IMR-90 (cell line): ENCODE results near the gene SLC38A4.

Source experiments
- CEBPB ChIP-seq: IDR thresholded peaks from 2 replicates; pipeline ENCODE4 v1.6.1; 2012; ENCODE audit warnings: low read depth, low read length, improper control_type of control experiment
- CHD1 ChIP-seq: IDR thresholded peaks from 2 replicates; pipeline ENCODE4 v1.6.1; 2012; ENCODE audit warnings: low read depth, low read length, improper control_type of control experiment
- MXI1 ChIP-seq: IDR thresholded peaks from 2 replicates; pipeline ENCODE4 v1.6.1; 2012; ENCODE audit warnings: low read depth, mild to moderate bottlenecking, low read length, moderate library complexity, borderline replicate concordance
- POLR2A ChIP-seq: IDR thresholded peaks from 2 replicates; pipeline ENCODE4 v1.6.1; 2012; ENCODE audit warnings: mild to moderate bottlenecking, low read depth, low read length
- RAD21 ChIP-seq: IDR thresholded peaks from 2 replicates; pipeline ENCODE4 v1.6.1; 2012; ENCODE audit warnings: low read length, improper control_type of control experiment
- RFX5 ChIP-seq: IDR thresholded peaks from 2 replicates; pipeline ENCODE4 v1.8.0; 2012; ENCODE audit warnings: low read depth, mild to moderate bottlenecking, low read length, moderate library complexity
- SMC3 ChIP-seq: fragments of 150-350 bp; IDR thresholded peaks from 2 replicates; pipeline ENCODE4 v1.6.1; 2016; ENCODE audit warnings: low read depth, mild to moderate bottlenecking, antibody characterized with exemption, low read length, moderate library complexity
- TF ChIP-seq, protein P1 (sequence below): conservative IDR thresholded peaks from 2 replicates; pipeline ENCODE4 v1.5.1; 2012; ENCODE audit warnings: mild to moderate bottlenecking, low read depth, low read length, improper control_type of control experiment
- TF ChIP-seq, protein P2 (sequence below): fragments of 150-350 bp; IDR thresholded peaks from 2 replicates; pipeline ENCODE4 v1.6.1; 2017; ENCODE audit warnings: mild to moderate bottlenecking, antibody characterized with exemption, low read length, low read depth

DNA sequence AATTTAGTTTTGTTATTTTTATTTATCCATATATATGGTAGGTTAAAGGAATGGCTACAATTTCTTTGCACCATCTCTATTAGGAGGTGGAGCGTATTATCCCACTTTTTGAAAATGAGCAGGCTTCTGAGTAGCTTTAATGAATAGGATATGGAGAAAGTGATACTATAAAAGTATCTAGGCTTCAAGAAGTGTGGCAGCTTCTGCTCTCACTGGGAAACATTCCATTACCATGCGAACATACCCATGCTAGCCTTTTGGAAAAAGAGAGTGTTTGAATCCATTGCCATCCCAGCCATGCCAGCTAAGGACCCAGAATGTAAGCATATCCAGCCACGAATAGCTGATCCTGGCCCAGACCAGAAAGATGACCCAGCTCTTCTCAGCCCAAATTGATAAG is 107.3 kb downstream of the SLC38A4 start:
- no peak for TF ChIP-seq RAD21
- TF ChIP-seq, protein P1, sequence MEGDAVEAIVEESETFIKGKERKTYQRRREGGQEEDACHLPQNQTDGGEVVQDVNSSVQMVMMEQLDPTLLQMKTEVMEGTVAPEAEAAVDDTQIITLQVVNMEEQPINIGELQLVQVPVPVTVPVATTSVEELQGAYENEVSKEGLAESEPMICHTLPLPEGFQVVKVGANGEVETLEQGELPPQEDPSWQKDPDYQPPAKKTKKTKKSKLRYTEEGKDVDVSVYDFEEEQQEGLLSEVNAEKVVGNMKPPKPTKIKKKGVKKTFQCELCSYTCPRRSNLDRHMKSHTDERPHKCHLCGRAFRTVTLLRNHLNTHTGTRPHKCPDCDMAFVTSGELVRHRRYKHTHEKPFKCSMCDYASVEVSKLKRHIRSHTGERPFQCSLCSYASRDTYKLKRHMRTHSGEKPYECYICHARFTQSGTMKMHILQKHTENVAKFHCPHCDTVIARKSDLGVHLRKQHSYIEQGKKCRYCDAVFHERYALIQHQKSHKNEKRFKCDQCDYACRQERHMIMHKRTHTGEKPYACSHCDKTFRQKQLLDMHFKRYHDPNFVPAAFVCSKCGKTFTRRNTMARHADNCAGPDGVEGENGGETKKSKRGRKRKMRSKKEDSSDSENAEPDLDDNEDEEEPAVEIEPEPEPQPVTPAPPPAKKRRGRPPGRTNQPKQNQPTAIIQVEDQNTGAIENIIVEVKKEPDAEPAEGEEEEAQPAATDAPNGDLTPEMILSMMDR: no peak
- TF ChIP-seq RFX5: no peak
- no peak for TF ChIP-seq POLR2A
- TF ChIP-seq CHD1: no peak
- no peak for TF ChIP-seq MXI1
- TF ChIP-seq CEBPB: no peak
- TF ChIP-seq SMC3: no peak
- TF ChIP-seq, protein P2, sequence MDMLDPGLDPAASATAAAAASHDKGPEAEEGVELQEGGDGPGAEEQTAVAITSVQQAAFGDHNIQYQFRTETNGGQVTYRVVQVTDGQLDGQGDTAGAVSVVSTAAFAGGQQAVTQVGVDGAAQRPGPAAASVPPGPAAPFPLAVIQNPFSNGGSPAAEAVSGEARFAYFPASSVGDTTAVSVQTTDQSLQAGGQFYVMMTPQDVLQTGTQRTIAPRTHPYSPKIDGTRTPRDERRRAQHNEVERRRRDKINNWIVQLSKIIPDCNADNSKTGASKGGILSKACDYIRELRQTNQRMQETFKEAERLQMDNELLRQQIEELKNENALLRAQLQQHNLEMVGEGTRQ: no peak
